ENCODE measurements around the gene NABP1. TPM values are rescaled to one million over a fixed set of nuclear protein-coding genes. Genes with fewer than 3 reads are reported as not detected.

Gene NABP1
- total and polyA plus RNA-seq, 12 donors = 1.2 to 15.3 (median 3.8) TPM

GRCh38 chr2:191670787-191671186, 7.1 kb upstream of the NABP1 start:
- TF ChIP-seq, protein P1, sequence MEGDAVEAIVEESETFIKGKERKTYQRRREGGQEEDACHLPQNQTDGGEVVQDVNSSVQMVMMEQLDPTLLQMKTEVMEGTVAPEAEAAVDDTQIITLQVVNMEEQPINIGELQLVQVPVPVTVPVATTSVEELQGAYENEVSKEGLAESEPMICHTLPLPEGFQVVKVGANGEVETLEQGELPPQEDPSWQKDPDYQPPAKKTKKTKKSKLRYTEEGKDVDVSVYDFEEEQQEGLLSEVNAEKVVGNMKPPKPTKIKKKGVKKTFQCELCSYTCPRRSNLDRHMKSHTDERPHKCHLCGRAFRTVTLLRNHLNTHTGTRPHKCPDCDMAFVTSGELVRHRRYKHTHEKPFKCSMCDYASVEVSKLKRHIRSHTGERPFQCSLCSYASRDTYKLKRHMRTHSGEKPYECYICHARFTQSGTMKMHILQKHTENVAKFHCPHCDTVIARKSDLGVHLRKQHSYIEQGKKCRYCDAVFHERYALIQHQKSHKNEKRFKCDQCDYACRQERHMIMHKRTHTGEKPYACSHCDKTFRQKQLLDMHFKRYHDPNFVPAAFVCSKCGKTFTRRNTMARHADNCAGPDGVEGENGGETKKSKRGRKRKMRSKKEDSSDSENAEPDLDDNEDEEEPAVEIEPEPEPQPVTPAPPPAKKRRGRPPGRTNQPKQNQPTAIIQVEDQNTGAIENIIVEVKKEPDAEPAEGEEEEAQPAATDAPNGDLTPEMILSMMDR (IDR thresholded peaks at IDR 0.05) = no peak
- H3K4me3 ChIP-seq = no peak overlapping the region
- no peak for ATAC-seq
- H3K27ac ChIP-seq = no peak overlapping the region
- no peak for DNase-seq
- H3K27me3 ChIP-seq = peaks cover 0 to 16% (median 5%) of the 10 kb centered on the region in 7 donors
- intact Hi-C loops (cut with DNase I) = no loop called here
- H3K4me1 ChIP-seq = peaks cover 0 to 32% (median 0%) of the 10 kb centered on the region in 9 donors
- H3K9me3 ChIP-seq = no peaks in the 10 kb centered on the region
- no peaks in the 10 kb centered on the region for H3K36me3 ChIP-seq

GRCh38 chr2:191675807-191676721, 1.9 kb upstream of the NABP1 start:
- Histone ChIP-seq H3K36me3 (peaks cover 0 to 6% (median 0%) of the 10 kb centered on the region in 9 donors), H3K27ac (peak overlapping the region in 7 of 10 donors; percentile 53 to 99 (median 92)), H3K27me3 (peaks cover 0 to under 1% (median 0%) of the 10 kb centered on the region in 7 donors), H3K4me3 (peak overlapping the region in 1 of 10 donors; percentile 79), H3K9me3 (no peaks in the 10 kb centered on the region), H3K4me1 (peaks cover 0 to 54% (median 12%) of the 10 kb centered on the region in 9 donors)
- 56 to 69% methylated on average over 3 of the region's 3 CpGs for WGBS, 2 donors
- no peak for ATAC-seq
- TF ChIP-seq, protein P1 (IDR thresholded peaks at IDR 0.05) = no peak
- intact Hi-C loops (cut with DNase I) = no loop called here
- peak; percentile 23 to 45 for DNase-seq

DNA sequence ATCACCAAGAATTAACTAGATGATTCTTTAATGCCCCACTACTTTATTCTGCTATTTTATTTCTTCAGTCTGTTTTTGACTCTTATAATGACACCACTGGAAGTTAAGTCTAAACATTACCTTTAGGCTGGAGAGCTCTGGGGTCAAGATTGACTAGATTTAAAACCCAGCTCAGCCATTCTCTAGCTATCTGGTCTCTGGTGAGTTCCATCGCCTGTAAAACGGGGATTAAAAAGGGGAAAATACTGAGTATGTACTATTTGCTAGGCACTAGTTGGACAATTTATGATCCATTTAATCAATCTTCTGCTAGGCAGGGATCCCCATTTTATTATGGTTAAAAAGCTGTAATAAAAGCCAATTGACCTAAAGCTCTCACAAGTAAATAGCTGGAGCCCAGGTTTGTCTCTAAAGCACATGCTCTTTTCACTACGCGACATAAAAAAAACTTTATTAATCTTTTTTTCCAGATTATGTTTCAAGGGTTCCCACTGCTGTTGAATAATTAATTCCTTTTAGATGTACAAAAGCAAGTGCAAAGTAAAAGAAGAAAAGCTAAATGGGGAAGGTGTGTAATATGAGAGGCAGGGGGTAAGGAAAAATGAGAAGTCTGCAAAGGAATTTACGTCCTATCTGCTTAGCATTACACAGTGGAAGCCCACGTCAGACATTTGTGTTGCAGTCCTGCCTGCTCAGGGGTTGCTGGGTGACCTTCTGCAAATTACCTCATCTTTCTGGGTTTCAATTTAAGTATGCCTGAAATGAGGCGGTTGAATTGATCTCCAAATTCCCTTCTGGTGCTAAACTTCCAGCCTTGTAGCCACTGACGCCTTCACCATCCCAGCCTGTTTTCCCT, 918 bp upstream of the NABP1 start:
- DNase-seq (peak in 1 of 2 donors; percentile 39), ATAC-seq (peak; percentile 18 to 51 (median 38))
- Histone ChIP-seq H3K4me3 (peak overlapping the region; percentile 33 to 83 (median 70)), H3K4me1 (peaks cover 0 to 64% (median 12%) of the 10 kb centered on the region in 9 donors), H3K27me3 (no peaks in the 10 kb centered on the region), H3K36me3 (peaks cover 0 to 15% (median 0%) of the 10 kb centered on the region in 9 donors), H3K27ac (peak overlapping the region; percentile 74 to 99 (median 90)), H3K9me3 (no peaks in the 10 kb centered on the region)
- TF ChIP-seq, protein P1 (IDR thresholded peaks at IDR 0.05) = no peak
- intact Hi-C loops (cut with DNase I) = no loop called here
- WGBS, 2 donors = 32 to 33% methylated on average over 8 of the region's 8 CpGs

Data from heart right ventricle (tissue), 16 donors.